ENCODE measurements around the gene ZG16. TPM values are rescaled to one million over a fixed set of nuclear protein-coding genes. Genes with fewer than 3 reads are reported as not detected.
"Not testable (repeated sequence)": the region's sequence is repeated elsewhere in the genome, so short reads cannot be mapped to it uniquely, and the experiment has no call there.

The ZG16 gene
- not detected in 2 replicates for total RNA-seq
- polyA plus RNA-seq, result not detected in 2 replicates

GRCh38 chr16:29777576-29778350 lies at the start of gene ZG16:
Gene ZG16, plus strand, starts transcription at chr16:29778256. Its CDS starts 1,011 bp downstream, at chr16:29779267.
- no peaks in the 10 kb centered on the region for H3K27me3 ChIP-seq
- H3K36me3 ChIP-seq, result no peaks in the 10 kb centered on the region
- H3K9me3 ChIP-seq (ENCODE audit: low read depth), result no peaks in the 10 kb centered on the region
- no peak for DNase-seq (ENCODE audit: low read depth in 1 of 2, low spot score in 1 of 2)
- no peak for TF ChIP-seq CTCF (IDR thresholded peaks at IDR 0.05; ENCODE audit: low read depth, low read length)
- H3K4me3 ChIP-seq, result no peak within 1 kb of the TSS
- no peaks in the 10 kb centered on the region for H3K4me1 ChIP-seq (ENCODE audit: low read depth)
- no peak within 1 kb of the TSS for H3K27ac ChIP-seq

GRCh38 chr16:29729116-29729521 lies 48.9 kb upstream of the ZG16 start:
- H3K4me3 ChIP-seq, result no peak overlapping the region
- no peaks in the 10 kb centered on the region for H3K27me3 ChIP-seq
- peak; percentile 65 to 68 for DNase-seq (ENCODE audit: low read depth in 1 of 2, low spot score in 1 of 2)
- H3K27ac ChIP-seq, result no peak overlapping the region
- TF ChIP-seq CTCF (IDR thresholded peaks at IDR 0.05; ENCODE audit: low read depth, low read length), result peak; percentile 71
- no peaks in the 10 kb centered on the region for H3K36me3 ChIP-seq
- H3K4me1 ChIP-seq (ENCODE audit: low read depth), result no peaks in the 10 kb centered on the region
- no peaks in the 10 kb centered on the region for H3K9me3 ChIP-seq (ENCODE audit: low read depth)

- H3K36me3 ChIP-seq, result no peaks in the 10 kb centered on the region
- DNase-seq (ENCODE audit: low read depth in 1 of 2, low spot score in 1 of 2), result no peak
These were observed 47.4 kb upstream of the ZG16 start for GRCh38 chr16:29730649-29731048.

GRCh38 chr16:29731768-29732601 lies 46.1 kb upstream of the ZG16 start:
- not testable (repeated sequence) for H3K4me3 ChIP-seq; H3K36me3 ChIP-seq; H3K4me1 ChIP-seq (ENCODE audit: low read depth); H3K27me3 ChIP-seq; H3K9me3 ChIP-seq (ENCODE audit: low read depth); H3K27ac ChIP-seq; DNase-seq (ENCODE audit: low read depth in 1 of 2, low spot score in 1 of 2)

More at GRCh38 chr16:29730649-29731048, 47.4 kb upstream of the ZG16 start:
- Histone ChIP-seq H3K4me3 (no peak overlapping the region), H3K4me1 (ENCODE audit: low read depth) (no peaks in the 10 kb centered on the region), H3K27me3 (no peaks in the 10 kb centered on the region), H3K27ac (no peak overlapping the region), H3K9me3 (ENCODE audit: low read depth) (no peaks in the 10 kb centered on the region)
- TF ChIP-seq CTCF (IDR thresholded peaks at IDR 0.05; ENCODE audit: low read depth, low read length), result no peak

- H3K4me3 ChIP-seq, result no peak overlapping the region
- no peak for TF ChIP-seq CTCF (IDR thresholded peaks at IDR 0.05; ENCODE audit: low read depth, low read length)
- H3K36me3 ChIP-seq, result no peaks in the 10 kb centered on the region
- H3K27me3 ChIP-seq, result no peaks in the 10 kb centered on the region
- no peak for DNase-seq (ENCODE audit: low read depth in 1 of 2, low spot score in 1 of 2)
- H3K9me3 ChIP-seq (ENCODE audit: low read depth), result no peaks in the 10 kb centered on the region
- H3K27ac ChIP-seq, result no peak overlapping the region
- no peaks in the 10 kb centered on the region for H3K4me1 ChIP-seq (ENCODE audit: low read depth)
These were observed 43.3 kb upstream of the ZG16 start for GRCh38 chr16:29734786-29735185.

GRCh38 chr16:29736112-29736511 lies 41.9 kb upstream of the ZG16 start:
- Histone ChIP-seq H3K36me3 (no peaks in the 10 kb centered on the region), H3K4me3 (no peak overlapping the region), H3K9me3 (ENCODE audit: low read depth) (no peaks in the 10 kb centered on the region), H3K4me1 (ENCODE audit: low read depth) (no peaks in the 10 kb centered on the region), H3K27me3 (no peaks in the 10 kb centered on the region), H3K27ac (no peak overlapping the region)
- DNase-seq (ENCODE audit: low read depth in 1 of 2, low spot score in 1 of 2), result peak in 1 of 2 donors; percentile 3
- peak; percentile 16 for TF ChIP-seq CTCF (IDR thresholded peaks at IDR 0.05; ENCODE audit: low read depth, low read length)
